Fibroblast of skin of left quadriceps (primary cell): ENCODE results near the gene PDLIM5.
"Not testable (repeated sequence)": the region's sequence is repeated elsewhere in the genome, so short reads cannot be mapped to it uniquely, and the experiment has no call there.

Source experiments
- DNase-seq, 2 experiments: peaks; one replicate each; pipeline ENCODE4 v3.0.0-alpha.2; 2013; ENCODE audit warnings: low read depth in 2 of 2

Gene PDLIM5

GRCh38 chr4:94462572-94462971 lies 10.8 kb downstream of the PDLIM5 start:
- DNase-seq, result no peak

GRCh38 chr4:94463771-94464170 lies 12.0 kb downstream of the PDLIM5 start:
- DNase-seq, result no peak

- DNase-seq, result no peak
Measured at GRCh38 chr4:94466371-94466770, 14.6 kb downstream of the PDLIM5 start.

GRCh38 chr4:94466923-94467322 lies 15.2 kb downstream of the PDLIM5 start:
- DNase-seq, result no peak

- DNase-seq, result no peak
Measured at GRCh38 chr4:94468093-94468769, 16.5 kb downstream of the PDLIM5 start.

- no peak for DNase-seq
Measured at GRCh38 chr4:94469221-94469784, 17.6 kb downstream of the PDLIM5 start.

- DNase-seq, result no peak
Measured at GRCh38 chr4:94470132-94470531, 18.4 kb downstream of the PDLIM5 start.

- not testable (repeated sequence) for DNase-seq
Measured at GRCh38 chr4:94470782-94471181, 19.0 kb downstream of the PDLIM5 start.

- DNase-seq, result peak; percentile 41 to 53
Measured at GRCh38 chr4:94472056-94472826, 20.5 kb downstream of the PDLIM5 start.

- no peak for DNase-seq
Measured at GRCh38 chr4:94475050-94475449, 23.3 kb downstream of the PDLIM5 start.

- no peak for DNase-seq
Measured at GRCh38 chr4:94475794-94476193, 24.1 kb downstream of the PDLIM5 start.

- no peak for DNase-seq
Measured at GRCh38 chr4:94477227-94477626, 25.5 kb downstream of the PDLIM5 start.

- DNase-seq, result not testable (repeated sequence)
Measured at GRCh38 chr4:94478805-94479204, 27.1 kb downstream of the PDLIM5 start.

GRCh38 chr4:94479358-94480141 lies 27.8 kb downstream of the PDLIM5 start:
- DNase-seq, result no peak

- DNase-seq, result no peak
Measured at GRCh38 chr4:94480362-94480951, 28.7 kb downstream of the PDLIM5 start.

GRCh38 chr4:94483895-94484294 lies 32.2 kb downstream of the PDLIM5 start:
- DNase-seq, result no peak

- no peak for DNase-seq
Measured at GRCh38 chr4:94484818-94485217, 33.1 kb downstream of the PDLIM5 start.

- no peak for DNase-seq
Measured at GRCh38 chr4:94486372-94486801, 34.6 kb downstream of the PDLIM5 start.

- DNase-seq, result no peak
Measured at GRCh38 chr4:94488670-94489069, 36.9 kb downstream of the PDLIM5 start.

GRCh38 chr4:94489098-94489497 lies 37.4 kb downstream of the PDLIM5 start:
- DNase-seq, result no peak

- DNase-seq, result no peak
Measured at GRCh38 chr4:94490437-94490836, 38.7 kb downstream of the PDLIM5 start.

GRCh38 chr4:94491322-94491721 lies 39.6 kb downstream of the PDLIM5 start:
- DNase-seq, result no peak
